ENCODE data around the gene MSH2.
A peak's percentile ranks its signal among the peaks of the same experiment; 100 is the strongest.
"Not testable (repeated sequence)": the region's sequence is repeated elsewhere in the genome, so short reads cannot be mapped to it uniquely, and the experiment has no call there.

MSH2 gene

DNA sequence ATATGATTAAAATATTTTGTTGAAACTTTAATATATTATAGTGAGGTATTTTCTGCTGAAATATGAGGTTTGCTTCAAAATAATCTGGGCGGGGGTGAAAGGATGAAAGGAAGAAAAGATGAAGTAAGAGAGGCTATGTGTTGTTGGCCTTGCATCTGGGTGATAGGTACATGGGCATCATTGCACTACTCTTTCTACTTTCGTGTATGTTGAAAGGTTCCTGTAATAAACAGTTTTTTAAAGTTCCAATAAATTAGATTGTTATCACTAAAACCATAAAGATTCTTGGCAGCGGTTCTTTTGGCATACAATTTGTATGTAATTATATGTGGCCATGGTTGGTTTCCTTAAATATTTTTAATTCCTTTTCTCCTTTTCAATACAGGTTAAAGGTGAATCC lies 23.6 kb upstream of the MSH2 start:
- 94% methylated on average over 1 of the region's 3 CpGs for WGBS

GRCh38 chr2:47381408-47381807 lies 21.5 kb upstream of the MSH2 start:
- Histone ChIP-seq H3K4me1 (ENCODE audit: insufficient read depth, low read length) (no peaks in the 10 kb centered on the region), H3K4me3 (ENCODE audit: low read length) (no peak overlapping the region), H3K27ac (ENCODE audit: low read depth, low read length) (no peak overlapping the region), H3K9ac (ENCODE audit: low read depth, low read length) (no peak overlapping the region), H3K27me3 (ENCODE audit: insufficient read depth, low read length) (no peaks in the 10 kb centered on the region), H3K9me3 (ENCODE audit: insufficient read depth, low read depth, low read length) (no peaks in the 10 kb centered on the region), H3K36me3 (ENCODE audit: insufficient read depth, low read length) (peaks cover 89% of the 10 kb centered on the region)
- no CpG with 5 or more reads among the region's 1 CpG for WGBS

More for the DNA sequence above, 23.6 kb upstream of the MSH2 start:
- no peak overlapping the region for H3K4me3 ChIP-seq (ENCODE audit: low read length)
- H3K4me1 ChIP-seq (ENCODE audit: insufficient read depth, low read length), result no peaks in the 10 kb centered on the region
- no peak overlapping the region for H3K9ac ChIP-seq (ENCODE audit: low read depth, low read length)
- no peak overlapping the region for H3K27ac ChIP-seq (ENCODE audit: low read depth, low read length)
- H3K27me3 ChIP-seq (ENCODE audit: insufficient read depth, low read length), result no peaks in the 10 kb centered on the region
- H3K36me3 ChIP-seq (ENCODE audit: insufficient read depth, low read length), result peaks cover 89% of the 10 kb centered on the region
- no peaks in the 10 kb centered on the region for H3K9me3 ChIP-seq (ENCODE audit: insufficient read depth, low read depth, low read length)

GRCh38 chr2:47386551-47386950 lies 16.4 kb upstream of the MSH2 start:
- H3K27ac ChIP-seq (ENCODE audit: low read depth, low read length), result no peak overlapping the region
- no peaks in the 10 kb centered on the region for H3K4me1 ChIP-seq (ENCODE audit: insufficient read depth, low read length)
- no peak overlapping the region for H3K4me3 ChIP-seq (ENCODE audit: low read length)
- H3K27me3 ChIP-seq (ENCODE audit: insufficient read depth, low read length), result no peaks in the 10 kb centered on the region
- H3K9ac ChIP-seq (ENCODE audit: low read depth, low read length), result no peak overlapping the region
- H3K9me3 ChIP-seq (ENCODE audit: insufficient read depth, low read depth, low read length), result no peaks in the 10 kb centered on the region
- WGBS, result 100% methylated on average over 2 of the region's 3 CpGs
- peaks cover 59% of the 10 kb centered on the region for H3K36me3 ChIP-seq (ENCODE audit: insufficient read depth, low read length)

- H3K4me3 ChIP-seq (ENCODE audit: low read length), result no peak overlapping the region
- peaks cover 41% of the 10 kb centered on the region for H3K36me3 ChIP-seq (ENCODE audit: insufficient read depth, low read length)
- WGBS, result 85% methylated on average over 2 of the region's 2 CpGs
- no peaks in the 10 kb centered on the region for H3K9me3 ChIP-seq (ENCODE audit: insufficient read depth, low read depth, low read length)
- no peak overlapping the region for H3K9ac ChIP-seq (ENCODE audit: low read depth, low read length)
- no peaks in the 10 kb centered on the region for H3K27me3 ChIP-seq (ENCODE audit: insufficient read depth, low read length)
- no peaks in the 10 kb centered on the region for H3K4me1 ChIP-seq (ENCODE audit: insufficient read depth, low read length)
- no peak overlapping the region for H3K27ac ChIP-seq (ENCODE audit: low read depth, low read length)
Measured at GRCh38 chr2:47388888-47389287, 14.1 kb upstream of the MSH2 start.

DNA sequence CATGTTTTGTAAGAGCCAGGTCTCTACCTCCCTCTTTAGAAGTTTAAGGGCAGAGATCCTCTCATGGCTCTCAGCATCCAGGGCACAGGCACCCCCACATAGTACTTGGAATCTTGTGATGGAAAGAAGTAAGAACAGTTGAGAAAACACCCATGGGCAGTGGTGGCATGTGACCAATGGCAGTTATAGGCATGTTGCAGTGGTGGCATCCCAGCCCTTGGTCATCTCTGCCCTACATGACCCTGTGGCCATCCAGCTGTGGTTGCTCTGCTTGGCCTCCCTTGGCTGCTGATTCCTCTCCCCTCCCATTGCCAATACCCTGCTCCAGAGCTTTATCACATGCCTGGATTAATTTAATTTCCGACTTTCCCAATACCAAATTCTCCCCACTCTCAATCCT lies 13.3 kb upstream of the MSH2 start:
- H3K9ac ChIP-seq (ENCODE audit: low read depth, low read length), result no peak overlapping the region
- WGBS, result 91% methylated on average over 1 of the region's 1 CpG
- H3K27ac ChIP-seq (ENCODE audit: low read depth, low read length), result no peak overlapping the region
- H3K9me3 ChIP-seq (ENCODE audit: insufficient read depth, low read depth, low read length), result no peaks in the 10 kb centered on the region
- H3K4me1 ChIP-seq (ENCODE audit: insufficient read depth, low read length), result no peaks in the 10 kb centered on the region
- peaks cover 38% of the 10 kb centered on the region for H3K36me3 ChIP-seq (ENCODE audit: insufficient read depth, low read length)
- no peak overlapping the region for H3K4me3 ChIP-seq (ENCODE audit: low read length)
- H3K27me3 ChIP-seq (ENCODE audit: insufficient read depth, low read length), result no peaks in the 10 kb centered on the region

DNA sequence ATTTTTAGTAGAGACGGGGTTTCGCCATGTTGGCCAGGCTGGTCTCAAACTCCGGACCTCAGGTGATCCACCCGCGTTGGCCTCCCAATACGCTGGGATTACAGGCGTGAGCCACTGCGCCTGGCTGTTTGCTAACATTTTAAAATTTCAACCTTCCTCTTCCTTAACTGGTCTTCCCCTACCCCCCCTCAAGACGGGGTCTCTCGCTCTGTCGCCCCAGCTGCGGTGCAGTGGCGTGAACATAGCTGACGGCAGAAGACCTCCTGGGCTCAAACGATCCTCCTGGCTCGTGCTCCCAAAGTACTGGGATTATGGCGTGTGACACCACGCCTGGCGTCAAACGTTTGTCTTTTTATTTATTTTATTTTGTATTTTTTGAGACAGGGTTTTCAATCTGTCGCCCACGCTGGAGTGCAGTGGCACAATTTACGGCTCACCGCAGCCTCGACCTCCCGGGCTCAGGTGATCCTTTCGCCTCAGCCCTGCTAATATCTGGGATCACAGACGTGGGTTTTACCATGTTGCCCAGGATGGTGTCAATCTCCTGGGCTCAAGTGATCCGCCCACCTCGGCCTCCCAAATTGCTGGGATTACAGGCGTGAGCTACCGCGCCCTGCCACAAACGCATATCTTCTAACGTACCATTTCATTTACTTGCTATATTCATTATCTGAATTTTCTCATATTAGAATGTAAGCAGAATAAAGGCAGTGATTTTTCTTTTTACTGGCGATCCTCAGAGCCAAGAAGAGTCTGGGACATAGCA lies 984 bp upstream of the MSH2 start:
- 67% methylated on average over 36 of the region's 36 CpGs for WGBS
- Histone ChIP-seq H3K9ac (ENCODE audit: low read depth, low read length) (peak overlapping the region; percentile 96), H3K27ac (ENCODE audit: low read depth, low read length) (peak overlapping the region; percentile 87), H3K36me3 (ENCODE audit: insufficient read depth, low read length) (peaks cover 11% of the 10 kb centered on the region), H3K27me3 (ENCODE audit: insufficient read depth, low read length) (no peaks in the 10 kb centered on the region), H3K4me3 (ENCODE audit: low read length) (peak overlapping the region; percentile 91), H3K4me1 (ENCODE audit: insufficient read depth, low read length) (peaks cover 14% of the 10 kb centered on the region), H3K9me3 (ENCODE audit: insufficient read depth, low read depth, low read length) (0 out of 2 replicates have a peak, but pooled peaks cover 3% of the 10 kb centered on the region)

DNA sequence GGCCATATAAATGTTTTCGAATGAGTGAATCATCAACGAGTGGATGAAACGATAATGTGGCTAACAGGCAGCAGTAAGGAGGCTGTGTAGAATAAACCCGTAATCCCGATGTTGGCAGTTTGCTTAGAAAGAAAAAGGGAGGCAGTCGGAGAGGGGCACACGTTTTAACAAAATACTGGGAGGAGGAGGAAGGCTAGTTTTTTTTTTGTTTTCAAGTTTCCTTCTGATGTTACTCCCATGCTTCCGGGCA lies 476 bp upstream of the MSH2 start:
- WGBS, result 5% methylated on average over 8 of the region's 8 CpGs

DNA sequence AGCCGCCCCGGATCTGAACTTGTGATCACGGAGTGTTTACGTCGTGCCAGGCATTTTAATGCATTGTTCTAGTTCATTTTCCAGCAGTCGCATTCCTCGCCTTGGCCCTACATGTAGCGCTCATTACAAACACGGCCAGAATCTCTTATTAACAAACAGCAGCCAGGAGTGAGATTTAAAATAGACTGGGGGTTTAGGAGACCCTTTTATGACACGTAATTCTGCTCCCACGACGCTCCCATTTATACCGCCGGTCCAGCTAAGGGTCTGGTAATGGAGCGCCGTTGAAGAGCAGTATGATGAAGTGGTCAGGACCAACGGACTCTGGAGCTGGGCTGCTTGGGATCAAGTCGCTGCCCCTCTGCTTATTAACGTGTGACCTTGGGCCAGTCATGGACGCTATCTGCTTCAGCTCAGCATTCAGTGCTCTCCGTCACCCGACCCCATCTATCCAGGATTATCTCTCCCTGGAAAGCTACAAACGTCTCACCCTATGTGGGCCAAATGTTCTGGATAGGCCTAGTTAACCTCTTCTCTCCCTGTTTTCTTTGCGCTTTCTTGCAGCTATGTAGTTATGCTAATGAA lies 745 bp downstream of the MSH2 start:
- peak overlapping the region; percentile 91 for H3K4me3 ChIP-seq (ENCODE audit: low read length)
- H3K9me3 ChIP-seq (ENCODE audit: insufficient read depth, low read depth, low read length), result 0 out of 2 replicates have a peak, but pooled peaks cover 3% of the 10 kb centered on the region
- H3K36me3 ChIP-seq (ENCODE audit: insufficient read depth, low read length), result peaks cover 22% of the 10 kb centered on the region
- peak overlapping the region; percentile 91 for H3K27ac ChIP-seq (ENCODE audit: low read depth, low read length)
- WGBS, result 2% methylated on average over 22 of the region's 24 CpGs
- peaks cover 14% of the 10 kb centered on the region for H3K4me1 ChIP-seq (ENCODE audit: insufficient read depth, low read length)
- peak overlapping the region; percentile 96 for H3K9ac ChIP-seq (ENCODE audit: low read depth, low read length)
- no peaks in the 10 kb centered on the region for H3K27me3 ChIP-seq (ENCODE audit: insufficient read depth, low read length)

More for the DNA sequence above, 476 bp upstream of the MSH2 start:
- peak overlapping the region; percentile 87 for H3K27ac ChIP-seq (ENCODE audit: low read depth, low read length)
- no peaks in the 10 kb centered on the region for H3K27me3 ChIP-seq (ENCODE audit: insufficient read depth, low read length)
- peaks cover 14% of the 10 kb centered on the region for H3K4me1 ChIP-seq (ENCODE audit: insufficient read depth, low read length)
- 0 out of 2 replicates have a peak, but pooled peaks cover 3% of the 10 kb centered on the region for H3K9me3 ChIP-seq (ENCODE audit: insufficient read depth, low read depth, low read length)
- peaks cover 11% of the 10 kb centered on the region for H3K36me3 ChIP-seq (ENCODE audit: insufficient read depth, low read length)
- peak overlapping the region; percentile 96 for H3K9ac ChIP-seq (ENCODE audit: low read depth, low read length)
- peak overlapping the region; percentile 91 for H3K4me3 ChIP-seq (ENCODE audit: low read length)

DNA sequence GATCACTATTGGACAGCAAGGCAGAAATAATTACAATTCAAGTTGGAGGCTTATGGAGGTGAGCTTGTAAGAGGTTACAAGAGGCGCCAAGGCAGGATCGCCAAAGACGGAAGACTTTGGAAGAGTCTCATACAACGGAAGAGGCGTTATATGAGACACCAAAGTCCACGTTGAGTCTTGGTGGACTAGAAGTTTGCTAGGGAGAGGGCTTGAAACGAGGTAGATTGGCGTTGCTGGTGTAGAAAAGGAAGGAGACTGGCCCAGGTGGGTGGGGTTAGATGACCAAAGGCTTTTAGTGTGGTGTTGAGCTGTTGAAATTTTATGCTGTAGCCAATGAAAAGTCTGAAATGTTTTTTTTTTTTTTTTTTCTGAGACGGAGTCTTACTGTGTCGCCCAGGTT lies 1.4 kb downstream of the MSH2 start:
- no peaks in the 10 kb centered on the region for H3K27me3 ChIP-seq (ENCODE audit: insufficient read depth, low read length)
- no peak overlapping the region for H3K27ac ChIP-seq (ENCODE audit: low read depth, low read length)
- H3K4me3 ChIP-seq (ENCODE audit: low read length), result peak overlapping the region; percentile 91
- H3K36me3 ChIP-seq (ENCODE audit: insufficient read depth, low read length), result peaks cover 25% of the 10 kb centered on the region
- H3K9me3 ChIP-seq (ENCODE audit: insufficient read depth, low read depth, low read length), result 0 out of 2 replicates have a peak, but pooled peaks cover 3% of the 10 kb centered on the region
- H3K9ac ChIP-seq (ENCODE audit: low read depth, low read length), result peak overlapping the region; percentile 96
- H3K4me1 ChIP-seq (ENCODE audit: insufficient read depth, low read length), result peaks cover 14% of the 10 kb centered on the region
- 79% methylated on average over 10 of the region's 10 CpGs for WGBS

DNA sequence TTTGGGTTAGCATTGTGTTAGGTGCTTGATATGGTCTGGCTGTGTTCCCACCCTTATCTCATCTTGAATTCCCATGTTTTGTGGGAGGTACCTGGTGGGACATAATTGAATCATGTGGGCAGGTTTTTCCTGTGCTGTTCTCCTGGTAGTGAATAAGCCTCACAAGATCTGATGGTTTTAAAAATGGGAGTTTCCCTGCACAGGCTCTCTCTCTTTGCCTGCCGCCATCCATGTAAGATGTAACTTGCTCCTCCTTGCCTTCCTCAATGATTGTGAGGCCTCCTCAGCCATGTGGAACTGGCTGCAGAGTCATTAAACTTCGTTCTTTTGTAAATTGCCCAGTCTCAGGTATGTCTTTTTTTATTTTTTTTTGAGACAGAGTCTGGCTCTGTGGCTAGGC lies 2.8 kb downstream of the MSH2 start:
- no peak overlapping the region for H3K27ac ChIP-seq (ENCODE audit: low read depth, low read length)
- H3K36me3 ChIP-seq (ENCODE audit: insufficient read depth, low read length), result peaks cover 38% of the 10 kb centered on the region
- WGBS, result 97% methylated on average over 2 of the region's 2 CpGs
- H3K4me1 ChIP-seq (ENCODE audit: insufficient read depth, low read length), result peaks cover 14% of the 10 kb centered on the region
- no peak overlapping the region for H3K9ac ChIP-seq (ENCODE audit: low read depth, low read length)
- 0 out of 2 replicates have a peak overlapping the region, but pooled peaks have one; percentile 4 for H3K4me3 ChIP-seq (ENCODE audit: low read length)
- H3K9me3 ChIP-seq (ENCODE audit: insufficient read depth, low read depth, low read length), result 0 out of 2 replicates have a peak, but pooled peaks cover 3% of the 10 kb centered on the region
- H3K27me3 ChIP-seq (ENCODE audit: insufficient read depth, low read length), result no peaks in the 10 kb centered on the region

DNA sequence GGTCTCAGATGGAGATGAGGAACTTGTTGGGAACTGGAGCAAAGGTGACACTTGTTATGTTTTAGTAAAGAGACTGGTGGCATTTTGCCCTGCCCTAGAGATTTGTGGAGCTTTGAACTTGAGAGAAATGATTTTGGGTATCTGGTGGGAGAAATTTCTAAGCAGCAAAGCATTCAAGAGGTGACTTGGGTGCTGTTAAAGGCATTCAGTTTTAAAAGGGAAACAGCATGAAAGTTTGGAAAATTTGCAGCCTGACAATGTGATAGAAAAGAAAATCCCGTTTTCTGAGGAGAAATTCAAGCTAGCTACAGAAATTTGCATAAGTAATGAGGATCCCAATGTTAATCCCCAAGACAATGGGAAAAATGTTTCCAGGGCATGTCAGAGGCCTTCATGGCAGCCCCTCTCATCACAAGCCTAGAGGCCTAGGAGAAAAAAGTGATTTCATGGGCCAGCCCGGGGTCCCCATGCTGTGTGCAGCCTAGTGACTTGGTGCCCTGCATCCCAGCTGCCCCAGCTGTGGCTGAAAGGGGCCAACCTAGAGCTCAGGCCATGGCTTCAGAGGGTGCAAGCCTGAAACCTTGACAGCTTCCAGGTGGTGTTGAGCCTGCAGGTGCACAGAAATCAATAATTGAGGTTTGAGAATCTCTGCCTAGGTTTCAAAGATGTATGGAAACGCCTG lies 3.8 kb downstream of the MSH2 start:
- Histone ChIP-seq H3K27ac (ENCODE audit: low read depth, low read length) (peak overlapping the region; percentile 72; the same call in 1 of the 2 replicates), H3K4me1 (ENCODE audit: insufficient read depth, low read length) (peaks cover 10% of the 10 kb centered on the region), H3K36me3 (ENCODE audit: insufficient read depth, low read length) (peaks cover 48% of the 10 kb centered on the region)
- 73% methylated on average over 3 of the region's 3 CpGs for WGBS
- not testable (repeated sequence) for H3K4me3 ChIP-seq (ENCODE audit: low read length); H3K9me3 ChIP-seq (ENCODE audit: insufficient read depth, low read depth, low read length); H3K9ac ChIP-seq (ENCODE audit: low read depth, low read length); H3K27me3 ChIP-seq (ENCODE audit: insufficient read depth, low read length)

All from HUES64 (cell line).